Mammary epithelial cell (primary cell): ENCODE results near the gene TRIM29.

ENCODE experiments used
- CTCF ChIP-seq, 2 donors: IDR thresholded peaks in 1 of 2; conservative IDR thresholded peaks in 1 of 2; 2 replicates each; pipeline ENCODE4 v1.5.1; 2011 to 2012; ENCODE audit warnings: inconsistent platforms in 2 of 2, low read length in 2 of 2, mild to moderate bottlenecking in 2 of 2, control low read depth in 1 of 2, low read depth in 1 of 2; ENCODE audit not compliant: insufficient read depth in 1 of 2; ENCODE audit errors: extremely low read depth in 1 of 2
- EZH2 ChIP-seq: IDR thresholded peaks from 2 replicates; pipeline ENCODE4 v1.6.1; 2012; ENCODE audit warnings: low read length, inconsistent platforms, borderline replicate concordance

- TF ChIP-seq CTCF (conservative IDR thresholded peaks at IDR 0.05 in 1 of 2, IDR thresholded peaks at IDR 0.05 in 1 of 2; ENCODE audit: extremely low read depth in 1 of 2, insufficient read depth in 1 of 2, low read depth in 1 of 2, low read length in 2 of 2) (no peak), EZH2 (no peak)
Measured at GRCh38 chr11:120186456-120186773, 48.5 kb upstream of the TRIM29 start.
